Nephron progenitor cell (in vitro differentiated cells): ENCODE data around the gene CACNG5.

Experiments used
- DNase-seq: peaks from one replicate; pipeline ENCODE4 v3.0.0; 2021
- H3K27ac Mint-ChIP-seq: 2 replicates; pipeline ENCODE4 v1.8.0; 2021; ENCODE audit warnings: mild to moderate bottlenecking, moderate library complexity, mixed read lengths
- H3K27me3 Mint-ChIP-seq: 2 replicates; pipeline ENCODE4 v1.8.0; 2021; ENCODE audit warnings: mild to moderate bottlenecking, low read depth, mixed read lengths; ENCODE audit not compliant: poor library complexity
- H3K36me3 Mint-ChIP-seq: 2 replicates; pipeline ENCODE4 v1.8.0; 2021; ENCODE audit warnings: low read depth, mixed read lengths
- H3K4me1 Mint-ChIP-seq: 2 replicates; pipeline ENCODE4 v1.8.0; 2021; ENCODE audit warnings: mixed read lengths
- H3K4me3 Mint-ChIP-seq: 2 replicates; pipeline ENCODE4 v1.8.0; 2021; ENCODE audit warnings: mild to moderate bottlenecking, moderate library complexity, mixed read lengths
- H3K9me3 Mint-ChIP-seq: 2 replicates; pipeline ENCODE4 v1.8.0; 2021; ENCODE audit warnings: mild to moderate bottlenecking, moderate library complexity, mixed read lengths
- CTCF ChIP-seq: fragments of 200-600 bp; sonication (generic); IDR thresholded peaks from 2 replicates; pipeline ENCODE4 v1.5.0; 2021; ENCODE audit warnings: antibody characterized with exemption

The CACNG5 gene

GRCh38 chr17:66813296-66813695 is 21.6 kb upstream of the CACNG5 start:
- H3K27ac Mint-ChIP-seq = no peak overlapping the region
- no peak for DNase-seq
- H3K9me3 Mint-ChIP-seq = peaks cover 16% of the 10 kb centered on the region
- H3K27me3 Mint-ChIP-seq = peaks cover 14% of the 10 kb centered on the region
- H3K36me3 Mint-ChIP-seq = no peaks in the 10 kb centered on the region
- peaks cover 2% of the 10 kb centered on the region for H3K4me1 Mint-ChIP-seq
- TF ChIP-seq CTCF = no peak
- H3K4me3 Mint-ChIP-seq = no peak overlapping the region

- TF ChIP-seq CTCF = no peak
- Mint-ChIP-seq H3K4me1 (no peaks in the 10 kb centered on the region), H3K9me3 (peaks cover 21% of the 10 kb centered on the region), H3K27me3 (peaks cover 17% of the 10 kb centered on the region), H3K36me3 (no peaks in the 10 kb centered on the region), H3K27ac (no peak overlapping the region), H3K4me3 (no peak overlapping the region)
- no peak for DNase-seq
These were observed 20.9 kb upstream of the CACNG5 start for GRCh38 chr17:66814026-66814425.

GRCh38 chr17:66814570-66814969 is 20.3 kb upstream of the CACNG5 start:
- Mint-ChIP-seq H3K4me3 (no peak overlapping the region), H3K27ac (no peak overlapping the region), H3K4me1 (no peaks in the 10 kb centered on the region), H3K27me3 (peaks cover 21% of the 10 kb centered on the region), H3K36me3 (no peaks in the 10 kb centered on the region), H3K9me3 (peaks cover 26% of the 10 kb centered on the region)
- DNase-seq = no peak
- TF ChIP-seq CTCF = no peak

GRCh38 chr17:66817750-66818149 is 17.2 kb upstream of the CACNG5 start:
- H3K27me3 Mint-ChIP-seq = peaks cover 24% of the 10 kb centered on the region
- peaks cover 26% of the 10 kb centered on the region for H3K9me3 Mint-ChIP-seq
- H3K27ac Mint-ChIP-seq = no peak overlapping the region
- H3K36me3 Mint-ChIP-seq = no peaks in the 10 kb centered on the region
- no peak for DNase-seq
- TF ChIP-seq CTCF = no peak
- H3K4me3 Mint-ChIP-seq = no peak overlapping the region
- peaks cover 6% of the 10 kb centered on the region for H3K4me1 Mint-ChIP-seq

- H3K4me1 Mint-ChIP-seq = peaks cover 6% of the 10 kb centered on the region
- H3K9me3 Mint-ChIP-seq = peaks cover 26% of the 10 kb centered on the region
- no peaks in the 10 kb centered on the region for H3K36me3 Mint-ChIP-seq
- TF ChIP-seq CTCF = no peak
- peaks cover 20% of the 10 kb centered on the region for H3K27me3 Mint-ChIP-seq
- H3K4me3 Mint-ChIP-seq = no peak overlapping the region
- no peak overlapping the region for H3K27ac Mint-ChIP-seq
- no peak for DNase-seq
These were observed 15.5 kb upstream of the CACNG5 start for GRCh38 chr17:66819466-66819865.

- DNase-seq = no peak
- H3K27me3 Mint-ChIP-seq = peaks cover 18% of the 10 kb centered on the region
- H3K27ac Mint-ChIP-seq = no peak overlapping the region
- TF ChIP-seq CTCF = no peak
- peaks cover 6% of the 10 kb centered on the region for H3K4me1 Mint-ChIP-seq
- no peaks in the 10 kb centered on the region for H3K36me3 Mint-ChIP-seq
- H3K4me3 Mint-ChIP-seq = no peak overlapping the region
- H3K9me3 Mint-ChIP-seq = peaks cover 21% of the 10 kb centered on the region
These were observed 12.9 kb upstream of the CACNG5 start for GRCh38 chr17:66822009-66822408.
